ENCODE measurements around the gene SF3A2. TPM values are rescaled to one million over a fixed set of nuclear protein-coding genes. Genes with fewer than 3 reads are reported as not detected.

The SF3A2 gene
- total and polyA plus RNA-seq, 4 donors: 2.2 to 32.0 (median 13.2) TPM

DNA sequence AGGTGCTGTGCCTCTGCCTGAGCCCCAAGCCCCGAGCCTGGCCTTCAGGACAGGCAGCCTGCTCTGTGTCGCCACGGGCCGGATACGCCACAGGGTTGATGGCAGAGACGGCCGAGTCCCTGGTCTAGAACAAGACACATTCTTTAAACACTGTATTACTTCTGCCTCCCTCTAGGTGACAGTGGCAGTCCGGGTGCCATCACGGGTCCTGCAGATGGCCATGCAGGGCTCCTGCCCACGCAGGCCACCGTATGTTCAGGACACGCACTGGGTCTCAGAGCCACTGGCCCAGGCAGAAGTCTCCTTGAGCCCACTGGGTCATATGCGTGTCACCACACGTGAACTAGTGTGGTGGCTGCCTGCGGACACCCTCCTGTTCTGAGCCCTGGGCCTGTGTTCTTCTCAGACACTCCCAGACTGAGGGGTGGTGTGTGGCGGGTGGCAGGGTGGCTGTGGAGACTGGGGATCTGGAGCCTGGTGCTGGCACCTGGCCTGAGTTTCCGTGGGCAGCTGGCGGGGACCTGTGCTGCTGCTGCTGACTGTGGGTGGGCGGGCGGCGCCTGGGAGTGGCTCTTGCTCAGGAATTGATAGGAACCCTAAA, 4.9 kb upstream of the SF3A2 start:
- 85% methylated on average over 21 of the region's 21 CpGs for WGBS
- H3K9ac ChIP-seq (ENCODE audit: low read depth in 1 of 2, low read length in 2 of 2): no peak overlapping the region
- peaks cover 0 to 17% (median 4%) of the 10 kb centered on the region in 4 donors for H3K36me3 ChIP-seq (ENCODE audit: control insufficient read depth in 4 of 4, insufficient read depth in 3 of 4, low read depth in 1 of 4, low read length in 3 of 4)
- no peaks in the 10 kb centered on the region for H3K27me3 ChIP-seq (ENCODE audit: control insufficient read depth in 4 of 4, insufficient read depth in 4 of 4, low read length in 3 of 4)
- no peaks in the 10 kb centered on the region for H3K9me3 ChIP-seq (ENCODE audit: control insufficient read depth in 4 of 4, low read length in 3 of 4)
- TF ChIP-seq RAD21 (IDR thresholded peaks at IDR 0.05) (peak in 1 of 2 donors; percentile 23), TAF1 (conservative IDR thresholded peaks at IDR 0.05) (no peak)
- no peak overlapping the region for H3K4me3 ChIP-seq (ENCODE audit: low read depth in 1 of 3, low read length in 3 of 3)
- peaks cover 11 to 44% (median 21%) of the 10 kb centered on the region in 4 donors for H3K4me1 ChIP-seq (ENCODE audit: control insufficient read depth in 4 of 4, insufficient read depth in 4 of 4, low read length in 3 of 4)
- no peak overlapping the region for H3K27ac ChIP-seq (ENCODE audit: low read depth in 1 of 2, low read length in 2 of 2)
- no peak for DNase-seq (ENCODE audit: low spot score)

DNA sequence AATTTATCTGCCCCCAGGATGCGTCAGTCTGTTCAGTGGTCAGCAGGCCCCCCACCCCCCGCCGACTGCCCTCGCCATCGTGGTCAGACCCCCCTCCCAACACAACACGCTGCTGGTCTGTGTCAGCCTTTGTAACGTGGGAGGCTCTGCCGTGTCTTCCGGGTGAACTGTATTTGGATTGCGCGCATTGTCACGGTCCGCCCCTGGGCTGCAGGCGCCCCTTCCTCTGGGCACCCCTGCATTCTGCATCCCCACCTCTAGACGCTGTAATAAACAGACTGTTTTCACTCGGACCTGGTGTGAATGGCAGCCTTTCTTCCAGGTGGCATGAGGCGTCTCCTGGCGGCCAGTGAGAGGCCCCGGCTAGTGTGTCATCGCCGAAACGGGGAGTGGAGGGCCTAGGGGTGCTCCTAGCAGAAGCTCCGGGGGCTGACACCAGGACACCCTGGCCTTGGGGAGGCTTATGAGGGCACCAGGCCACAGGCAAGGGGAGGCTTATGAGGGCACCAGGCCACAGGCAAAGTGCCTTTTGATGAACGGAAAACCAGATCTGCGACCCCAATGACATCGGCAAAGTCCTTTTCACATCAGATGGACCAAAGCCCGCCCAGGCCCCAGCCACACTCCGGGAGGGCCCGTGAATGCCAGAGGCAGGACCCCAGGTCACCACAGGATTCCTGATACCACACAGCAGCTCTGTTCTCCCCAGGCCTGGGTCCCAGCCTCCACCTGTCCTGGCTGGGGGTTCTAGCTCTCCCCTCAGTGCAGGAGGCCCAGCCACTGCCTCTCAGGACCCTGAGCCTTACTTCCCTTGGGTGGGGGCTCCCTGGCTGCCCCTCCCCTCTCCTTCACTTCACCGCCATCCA, 4.1 kb upstream of the SF3A2 start:
- 89% methylated on average over 30 of the region's 30 CpGs for WGBS
- Histone ChIP-seq H3K36me3 (ENCODE audit: control insufficient read depth in 4 of 4, insufficient read depth in 3 of 4, low read depth in 1 of 4, low read length in 3 of 4) (peaks cover 0 to 17% (median 4%) of the 10 kb centered on the region in 4 donors), H3K27ac (ENCODE audit: low read depth in 1 of 2, low read length in 2 of 2) (no peak overlapping the region), H3K9me3 (ENCODE audit: control insufficient read depth in 4 of 4, low read length in 3 of 4) (no peaks in the 10 kb centered on the region), H3K27me3 (ENCODE audit: control insufficient read depth in 4 of 4, insufficient read depth in 4 of 4, low read length in 3 of 4) (no peaks in the 10 kb centered on the region), H3K4me1 (ENCODE audit: control insufficient read depth in 4 of 4, insufficient read depth in 4 of 4, low read length in 3 of 4) (peaks cover 9 to 47% (median 24%) of the 10 kb centered on the region in 4 donors), H3K4me3 (ENCODE audit: low read depth in 1 of 3, low read length in 3 of 3) (no peak overlapping the region), H3K9ac (ENCODE audit: low read depth in 1 of 2, low read length in 2 of 2) (no peak overlapping the region)
- no peak for DNase-seq (ENCODE audit: low spot score)
- TF ChIP-seq, protein P1, sequence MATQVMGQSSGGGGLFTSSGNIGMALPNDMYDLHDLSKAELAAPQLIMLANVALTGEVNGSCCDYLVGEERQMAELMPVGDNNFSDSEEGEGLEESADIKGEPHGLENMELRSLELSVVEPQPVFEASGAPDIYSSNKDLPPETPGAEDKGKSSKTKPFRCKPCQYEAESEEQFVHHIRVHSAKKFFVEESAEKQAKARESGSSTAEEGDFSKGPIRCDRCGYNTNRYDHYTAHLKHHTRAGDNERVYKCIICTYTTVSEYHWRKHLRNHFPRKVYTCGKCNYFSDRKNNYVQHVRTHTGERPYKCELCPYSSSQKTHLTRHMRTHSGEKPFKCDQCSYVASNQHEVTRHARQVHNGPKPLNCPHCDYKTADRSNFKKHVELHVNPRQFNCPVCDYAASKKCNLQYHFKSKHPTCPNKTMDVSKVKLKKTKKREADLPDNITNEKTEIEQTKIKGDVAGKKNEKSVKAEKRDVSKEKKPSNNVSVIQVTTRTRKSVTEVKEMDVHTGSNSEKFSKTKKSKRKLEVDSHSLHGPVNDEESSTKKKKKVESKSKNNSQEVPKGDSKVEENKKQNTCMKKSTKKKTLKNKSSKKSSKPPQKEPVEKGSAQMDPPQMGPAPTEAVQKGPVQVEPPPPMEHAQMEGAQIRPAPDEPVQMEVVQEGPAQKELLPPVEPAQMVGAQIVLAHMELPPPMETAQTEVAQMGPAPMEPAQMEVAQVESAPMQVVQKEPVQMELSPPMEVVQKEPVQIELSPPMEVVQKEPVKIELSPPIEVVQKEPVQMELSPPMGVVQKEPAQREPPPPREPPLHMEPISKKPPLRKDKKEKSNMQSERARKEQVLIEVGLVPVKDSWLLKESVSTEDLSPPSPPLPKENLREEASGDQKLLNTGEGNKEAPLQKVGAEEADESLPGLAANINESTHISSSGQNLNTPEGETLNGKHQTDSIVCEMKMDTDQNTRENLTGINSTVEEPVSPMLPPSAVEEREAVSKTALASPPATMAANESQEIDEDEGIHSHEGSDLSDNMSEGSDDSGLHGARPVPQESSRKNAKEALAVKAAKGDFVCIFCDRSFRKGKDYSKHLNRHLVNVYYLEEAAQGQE (IDR thresholded peaks at IDR 0.05): no peak
- TF ChIP-seq RXRA (IDR thresholded peaks at IDR 0.05): no peak
- TF ChIP-seq HNF4A (conservative IDR thresholded peaks at IDR 0.05): no peak
- no peak for TF ChIP-seq TAF1 (conservative IDR thresholded peaks at IDR 0.05)
- TF ChIP-seq FOXA1 (IDR thresholded peaks at IDR 0.05): no peak
- TF ChIP-seq RAD21 (IDR thresholded peaks at IDR 0.05): no peak
- no peak for TF ChIP-seq HNF4G (IDR thresholded peaks at IDR 0.05)
- TF ChIP-seq, protein P2, sequence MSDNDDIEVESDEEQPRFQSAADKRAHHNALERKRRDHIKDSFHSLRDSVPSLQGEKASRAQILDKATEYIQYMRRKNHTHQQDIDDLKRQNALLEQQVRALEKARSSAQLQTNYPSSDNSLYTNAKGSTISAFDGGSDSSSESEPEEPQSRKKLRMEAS (IDR thresholded peaks at IDR 0.05): no peak
- no peak for TF ChIP-seq YY1 (IDR thresholded peaks at IDR 0.05)
- TF ChIP-seq, protein P3, sequence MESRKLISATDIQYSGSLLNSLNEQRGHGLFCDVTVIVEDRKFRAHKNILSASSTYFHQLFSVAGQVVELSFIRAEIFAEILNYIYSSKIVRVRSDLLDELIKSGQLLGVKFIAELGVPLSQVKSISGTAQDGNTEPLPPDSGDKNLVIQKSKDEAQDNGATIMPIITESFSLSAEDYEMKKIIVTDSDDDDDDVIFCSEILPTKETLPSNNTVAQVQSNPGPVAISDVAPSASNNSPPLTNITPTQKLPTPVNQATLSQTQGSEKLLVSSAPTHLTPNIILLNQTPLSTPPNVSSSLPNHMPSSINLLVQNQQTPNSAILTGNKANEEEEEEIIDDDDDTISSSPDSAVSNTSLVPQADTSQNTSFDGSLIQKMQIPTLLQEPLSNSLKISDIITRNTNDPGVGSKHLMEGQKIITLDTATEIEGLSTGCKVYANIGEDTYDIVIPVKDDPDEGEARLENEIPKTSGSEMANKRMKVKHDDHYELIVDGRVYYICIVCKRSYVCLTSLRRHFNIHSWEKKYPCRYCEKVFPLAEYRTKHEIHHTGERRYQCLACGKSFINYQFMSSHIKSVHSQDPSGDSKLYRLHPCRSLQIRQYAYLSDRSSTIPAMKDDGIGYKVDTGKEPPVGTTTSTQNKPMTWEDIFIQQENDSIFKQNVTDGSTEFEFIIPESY (IDR thresholded peaks at IDR 0.05): no peak
